Lower lobe of right lung (tissue), 2 donors: Measurements from ENCODE around the gene ARPC1B. TPM values are rescaled to one million over a fixed set of nuclear protein-coding genes. Genes with fewer than 3 reads are reported as not detected.
"Not testable (repeated sequence)": the region's sequence is repeated elsewhere in the genome, so short reads cannot be mapped to it uniquely, and the experiment has no call there.

Experiments used
- ATAC-seq, 2 donors: fragments of 200-7000 bp; cut with Tn5 transposase; one replicate each; pipeline ENCODE4 v1.9.1; 2020 to 2022; ENCODE audit warnings: mild to moderate bottlenecking in 2 of 2, moderate library complexity in 2 of 2
- DNase-seq: peaks from one replicate; pipeline ENCODE4 v3.0.0-alpha.2; 2020
- H3K27ac ChIP-seq: fragments of 200-600 bp; one replicate; pipeline ENCODE4 v1.8.0; 2022
- H3K27me3 ChIP-seq: fragments of 200-600 bp; one replicate; pipeline ENCODE4 v1.8.0; 2022; ENCODE audit warnings: low read depth
- H3K36me3 ChIP-seq: fragments of 200-600 bp; one replicate; pipeline ENCODE4 v1.8.0; 2022; ENCODE audit warnings: mild to moderate bottlenecking
- H3K4me1 ChIP-seq: fragments of 200-600 bp; one replicate; pipeline ENCODE4 v1.8.0; 2022
- H3K4me3 ChIP-seq: fragments of 200-600 bp; one replicate; pipeline ENCODE4 v1.8.0; 2022; ENCODE audit warnings: mild to moderate bottlenecking
- H3K9me3 ChIP-seq: fragments of 200-600 bp; one replicate; pipeline ENCODE4 v1.8.0; 2022
- CTCF ChIP-seq: fragments of 200-600 bp; IDR thresholded peaks from one replicate; pipeline ENCODE4 v1.8.0; 2022; ENCODE audit warnings: antibody characterized with exemption, mild to moderate bottlenecking
- intact Hi-C: fragments of 100-400 bp; cut with DNase I; formaldehyde crosslinking; loops from one replicate; pipeline ENCODE4 v1.11.0; 2022
- total RNA-seq: library from RNA; stranded (reverse); fragmentation: NEBNext Ultra II Directional; extraction: Animal tissue kit (Norgen Biotek cat#: 25700); gene quantifications from one replicate; pipeline ENCODE4 v1.2.1, GENCODE V29; 2021
- donor health status: DM: no; HTN: yes; CAD: no; lungs with severe emphysema.

The ARPC1B gene
- total RNA-seq, 1 donor from 2014 or later: 236 TPM

DNA sequence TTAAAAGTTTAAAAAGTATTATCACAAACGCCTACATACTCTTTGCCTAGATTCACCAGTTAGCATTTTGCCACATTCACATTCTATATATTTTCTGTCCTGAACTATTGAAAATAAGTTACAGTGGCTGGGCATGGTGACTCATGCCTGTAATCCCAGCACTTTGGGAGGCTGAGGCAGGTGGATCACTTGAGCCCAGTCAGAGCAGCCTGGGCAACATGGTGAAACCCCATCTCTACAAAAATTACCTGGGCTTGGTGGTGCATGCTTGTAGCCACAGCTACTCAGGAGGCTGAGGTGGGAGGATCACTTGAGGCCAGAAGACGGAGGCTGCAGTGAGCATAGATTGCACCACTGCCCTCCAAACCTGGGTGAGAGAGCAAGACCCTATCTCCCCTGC, 43.5 kb upstream of the ARPC1B start:
- no peak for TF ChIP-seq CTCF
- no peaks in the 10 kb centered on the region for H3K27me3 ChIP-seq
- intact Hi-C loops: no loop called here
- peaks cover 56% of the 10 kb centered on the region for H3K4me1 ChIP-seq
- no peak for DNase-seq
- H3K27ac ChIP-seq: peak overlapping the region; percentile 31
- H3K9me3 ChIP-seq: no peaks in the 10 kb centered on the region
- H3K4me3 ChIP-seq: no peak overlapping the region
- no peak for ATAC-seq
- peaks cover 33% of the 10 kb centered on the region for H3K36me3 ChIP-seq

DNA sequence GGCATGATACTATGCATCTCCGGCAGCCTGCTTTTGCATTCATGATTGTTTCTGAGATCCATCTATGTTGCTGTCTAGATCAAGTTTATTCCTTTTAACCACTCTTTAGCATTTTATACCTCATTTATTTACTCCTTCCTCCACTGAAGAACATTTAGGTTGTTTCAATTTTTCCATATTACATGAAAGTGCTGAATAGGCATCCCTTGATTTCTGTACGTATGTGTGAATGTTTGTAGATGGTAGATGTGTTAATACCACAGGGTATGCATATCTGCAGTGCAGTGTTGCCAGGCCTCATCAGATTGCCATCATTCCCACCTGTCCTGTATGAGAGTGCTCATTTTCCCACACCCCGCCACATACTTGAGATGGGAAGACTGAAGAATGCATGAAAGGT, 34.9 kb upstream of the ARPC1B start:
- Histone ChIP-seq H3K27ac (no peak overlapping the region), H3K36me3 (peaks cover 99% of the 10 kb centered on the region), H3K9me3 (no peaks in the 10 kb centered on the region), H3K4me3 (no peak overlapping the region), H3K27me3 (no peaks in the 10 kb centered on the region), H3K4me1 (peaks cover 3% of the 10 kb centered on the region)
- ATAC-seq (no peak), DNase-seq (no peak)
- intact Hi-C loops: no loop called here
- TF ChIP-seq CTCF: no peak

- H3K27ac ChIP-seq: no peak overlapping the region
- no peaks in the 10 kb centered on the region for H3K27me3 ChIP-seq
- no peak overlapping the region for H3K4me3 ChIP-seq
- H3K4me1 ChIP-seq: peaks cover 3% of the 10 kb centered on the region
- intact Hi-C loops: no loop called here
- no peaks in the 10 kb centered on the region for H3K9me3 ChIP-seq
- ATAC-seq: no peak
- DNase-seq: no peak
- TF ChIP-seq CTCF: no peak
- peaks cover 99% of the 10 kb centered on the region for H3K36me3 ChIP-seq
These were observed 33.9 kb upstream of the ARPC1B start for GRCh38 chr7:99340659-99341058.

GRCh38 chr7:99344061-99344647, 30.4 kb upstream of the ARPC1B start:
- no peaks in the 10 kb centered on the region for H3K27me3 ChIP-seq
- H3K4me1 ChIP-seq: peaks cover 3% of the 10 kb centered on the region
- H3K27ac ChIP-seq: no peak overlapping the region
- no peak overlapping the region for H3K4me3 ChIP-seq
- peaks cover 99% of the 10 kb centered on the region for H3K36me3 ChIP-seq
- H3K9me3 ChIP-seq: no peaks in the 10 kb centered on the region
- intact Hi-C loops: no loop called here
- TF ChIP-seq CTCF: no peak
- ATAC-seq (no peak), DNase-seq (no peak)

- H3K27me3 ChIP-seq, DNase-seq, H3K4me1 ChIP-seq, H3K27ac ChIP-seq, H3K9me3 ChIP-seq, ATAC-seq, H3K4me3 ChIP-seq, intact Hi-C loops: not testable (repeated sequence)
- peaks cover 99% of the 10 kb centered on the region for H3K36me3 ChIP-seq
These were observed 23.9 kb upstream of the ARPC1B start for GRCh38 chr7:99350641-99351040.

DNA sequence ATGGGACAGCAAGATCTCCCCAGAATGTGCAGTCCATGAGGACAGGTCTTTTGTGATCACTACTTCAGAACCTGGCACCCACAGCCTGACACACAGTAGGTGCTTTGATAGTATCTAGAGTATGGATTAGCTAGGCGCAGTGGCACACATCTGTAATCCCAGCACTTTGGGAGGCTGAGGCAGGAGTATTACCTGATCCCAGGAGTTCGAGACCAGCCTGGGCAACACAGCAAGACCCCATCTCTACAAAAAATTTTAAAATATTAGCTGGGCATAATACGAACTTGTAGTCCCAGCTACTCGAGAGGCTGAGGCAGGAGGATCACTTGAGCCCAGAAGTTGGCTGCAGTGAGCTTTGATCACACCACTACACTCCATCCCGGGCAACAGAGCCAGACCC, 22.3 kb upstream of the ARPC1B start:
- no peaks in the 10 kb centered on the region for H3K9me3 ChIP-seq
- no peak overlapping the region for H3K27ac ChIP-seq
- no peak overlapping the region for H3K4me3 ChIP-seq
- H3K27me3 ChIP-seq: no peaks in the 10 kb centered on the region
- no peaks in the 10 kb centered on the region for H3K4me1 ChIP-seq
- DNase-seq (no peak), ATAC-seq (no peak)
- intact Hi-C loops: no loop called here
- peaks cover 99% of the 10 kb centered on the region for H3K36me3 ChIP-seq
- TF ChIP-seq CTCF: no peak
